ENCODE data around the gene CCNG1. TPM values are rescaled to one million over a fixed set of nuclear protein-coding genes. Genes with fewer than 3 reads are reported as not detected.

Gene CCNG1
- total RNA-seq, 1 experiment from 2014 or later: 70.0 TPM

GRCh38 chr5:163437011-163437308 is 435 bp upstream of the CCNG1 start:
- CTCF ChIA-PET: no interaction called here
- no peaks in the 10 kb centered on the region for H3K9me2 ChIP-seq (replicated peaks; ENCODE audit: low read length)
- peaks cover 29% of the 10 kb centered on the region for H3K4me1 ChIP-seq (ENCODE audit: insufficient read depth, low read length)
- no peaks in the 10 kb centered on the region for H3F3A ChIP-seq (ENCODE audit: low read length, unreplicated experiment)
- H3K4me3 ChIP-seq (ENCODE audit: low read length): peak overlapping the region; percentile 98
- H3K36me3 ChIP-seq (ENCODE audit: low read depth, low read length): peaks cover 24% of the 10 kb centered on the region
- TF ChIP-seq EZH2 (IDR thresholded peaks at IDR 0.05; ENCODE audit: low read length, unreplicated experiment) (no peak), EZH2phosphoT487 (IDR thresholded peaks at IDR 0.05; ENCODE audit: borderline replicate concordance, low read length) (no peak)
- TF ChIP-seq, protein P1, sequence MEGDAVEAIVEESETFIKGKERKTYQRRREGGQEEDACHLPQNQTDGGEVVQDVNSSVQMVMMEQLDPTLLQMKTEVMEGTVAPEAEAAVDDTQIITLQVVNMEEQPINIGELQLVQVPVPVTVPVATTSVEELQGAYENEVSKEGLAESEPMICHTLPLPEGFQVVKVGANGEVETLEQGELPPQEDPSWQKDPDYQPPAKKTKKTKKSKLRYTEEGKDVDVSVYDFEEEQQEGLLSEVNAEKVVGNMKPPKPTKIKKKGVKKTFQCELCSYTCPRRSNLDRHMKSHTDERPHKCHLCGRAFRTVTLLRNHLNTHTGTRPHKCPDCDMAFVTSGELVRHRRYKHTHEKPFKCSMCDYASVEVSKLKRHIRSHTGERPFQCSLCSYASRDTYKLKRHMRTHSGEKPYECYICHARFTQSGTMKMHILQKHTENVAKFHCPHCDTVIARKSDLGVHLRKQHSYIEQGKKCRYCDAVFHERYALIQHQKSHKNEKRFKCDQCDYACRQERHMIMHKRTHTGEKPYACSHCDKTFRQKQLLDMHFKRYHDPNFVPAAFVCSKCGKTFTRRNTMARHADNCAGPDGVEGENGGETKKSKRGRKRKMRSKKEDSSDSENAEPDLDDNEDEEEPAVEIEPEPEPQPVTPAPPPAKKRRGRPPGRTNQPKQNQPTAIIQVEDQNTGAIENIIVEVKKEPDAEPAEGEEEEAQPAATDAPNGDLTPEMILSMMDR (conservative IDR thresholded peaks at IDR 0.05; ENCODE audit: low read depth, low read length): no peak
- BruUV-seq (replicated peaks): TSS peak; percentile 85
- H3K27ac ChIP-seq (ENCODE audit: low read length): no peak overlapping the region
- H3K79me2 ChIP-seq (ENCODE audit: low read length): peaks cover 40% of the 10 kb centered on the region
- H3K4me2 ChIP-seq (ENCODE audit: low read length): peak overlapping the region; percentile 98
- peaks cover 21% of the 10 kb centered on the region for H4K20me1 ChIP-seq (ENCODE audit: low read length)
- peak overlapping the region; percentile 33; the same call in 1 of the 2 replicates for H3K9ac ChIP-seq (ENCODE audit: low read length)
- H2AFZ ChIP-seq (ENCODE audit: low read length): peak overlapping the region; percentile 78
- intact Hi-C loops (cut with micrococcal nuclease): loop anchor here (1.0 to 2.0 kb wide), 2 partner anchors 23 to 68 kb away; partner anchors contain the start of genes HMMR, MAT2B and NUDCD2
- DNase-seq (no peak), ATAC-seq (no peak)
- no peaks in the 10 kb centered on the region for H3K27me3 ChIP-seq (ENCODE audit: low read length)
- H3K9me3 ChIP-seq (ENCODE audit: low read length): no peaks in the 10 kb centered on the region
- POLR2A ChIA-PET (ENCODE audit: unreplicated experiment): no interaction called here

GRCh38 chr5:163439092-163439425 is 1.7 kb downstream of the CCNG1 start:
- Histone ChIP-seq H3K27ac (ENCODE audit: low read length) (no peak overlapping the region), H3K9me3 (ENCODE audit: low read length) (no peaks in the 10 kb centered on the region), H3K9ac (ENCODE audit: low read length) (peak overlapping the region; percentile 88), H3K79me2 (ENCODE audit: low read length) (peaks cover 40% of the 10 kb centered on the region), H3K4me2 (ENCODE audit: low read length) (peak overlapping the region; percentile 98), H2AFZ (ENCODE audit: low read length) (0 out of 2 replicates have a peak overlapping the region, but pooled peaks have one; percentile 93), H4K20me1 (ENCODE audit: low read length) (peaks cover 21% of the 10 kb centered on the region), H3K4me3 (ENCODE audit: low read length) (peak overlapping the region; percentile 98), H3K36me3 (ENCODE audit: low read depth, low read length) (peaks cover 41% of the 10 kb centered on the region), H3K4me1 (ENCODE audit: insufficient read depth, low read length) (peaks cover 29% of the 10 kb centered on the region), H3F3A (ENCODE audit: low read length, unreplicated experiment) (no peaks in the 10 kb centered on the region), H3K27me3 (ENCODE audit: low read length) (no peaks in the 10 kb centered on the region), H3K9me2 (replicated peaks; ENCODE audit: low read length) (no peaks in the 10 kb centered on the region)
- TF ChIP-seq, protein P1 (conservative IDR thresholded peaks at IDR 0.05; ENCODE audit: low read depth, low read length): no peak
- TF ChIP-seq EZH2 (IDR thresholded peaks at IDR 0.05; ENCODE audit: low read length, unreplicated experiment): no peak
- TF ChIP-seq EZH2phosphoT487 (IDR thresholded peaks at IDR 0.05; ENCODE audit: borderline replicate concordance, low read length): no peak
- intact Hi-C loops (cut with micrococcal nuclease): no loop called here
- ATAC-seq (no peak), DNase-seq (peak; percentile 24)
- CTCF ChIA-PET: no interaction called here
- BruUV-seq (replicated peaks): no TSS peak
- POLR2A ChIA-PET (ENCODE audit: unreplicated experiment): interaction anchor here (0.6 kb wide), 2 partner anchors 10 to 21 kb away, joined by 4 to 5 read pairs; partner anchors contain the start of gene HMMR

GRCh38 chr5:163440954-163441353 is 3.6 kb downstream of the CCNG1 start:
- no peak for ATAC-seq
- no peak for DNase-seq
- intact Hi-C loops (cut with micrococcal nuclease): no loop called here
- Histone ChIP-seq H3K9ac (ENCODE audit: low read length) (no peak overlapping the region), H3K4me1 (ENCODE audit: insufficient read depth, low read length) (peaks cover 22% of the 10 kb centered on the region), H3K9me2 (replicated peaks; ENCODE audit: low read length) (no peaks in the 10 kb centered on the region), H3K27me3 (ENCODE audit: low read length) (no peaks in the 10 kb centered on the region), H3K27ac (ENCODE audit: low read length) (no peak overlapping the region), H3K9me3 (ENCODE audit: low read length) (no peaks in the 10 kb centered on the region), H4K20me1 (ENCODE audit: low read length) (peaks cover 21% of the 10 kb centered on the region), H3K36me3 (ENCODE audit: low read depth, low read length) (peaks cover 56% of the 10 kb centered on the region), H3K4me3 (ENCODE audit: low read length) (no peak overlapping the region), H2AFZ (ENCODE audit: low read length) (no peak overlapping the region), H3K79me2 (ENCODE audit: low read length) (peaks cover 40% of the 10 kb centered on the region), H3F3A (ENCODE audit: low read length, unreplicated experiment) (no peaks in the 10 kb centered on the region), H3K4me2 (ENCODE audit: low read length) (peak overlapping the region; percentile 98; the same call in 1 of the 2 replicates)
- ChIA-PET POLR2A (ENCODE audit: unreplicated experiment) (interaction anchor here (0.5 kb wide), 1 partner anchor 19 kb away, joined by 6 read pairs; the partner anchor contains the start of genes HMMR and NUDCD2), CTCF (no interaction called here)
- TF ChIP-seq EZH2 (IDR thresholded peaks at IDR 0.05; ENCODE audit: low read length, unreplicated experiment) (no peak), EZH2phosphoT487 (IDR thresholded peaks at IDR 0.05; ENCODE audit: borderline replicate concordance, low read length) (no peak)
- TF ChIP-seq, protein P1 (conservative IDR thresholded peaks at IDR 0.05; ENCODE audit: low read depth, low read length): no peak
- BruUV-seq (replicated peaks): no TSS peak
